GM18519 (cell line): Measurements from ENCODE around the gene KRT4.
"Not testable (repeated sequence)": the region's sequence is repeated elsewhere in the genome, so short reads cannot be mapped to it uniquely, and the experiment has no call there.

Experiments
- ATAC-seq: cut with Tn5 transposase; IDR thresholded peaks from one replicate; pipeline ENCODE4 v1.9.1; 2021; ENCODE audit warnings: mild to moderate bottlenecking, moderate library complexity; ENCODE audit not compliant: unreplicated experiment, low FRiP score

KRT4 gene

DNA sequence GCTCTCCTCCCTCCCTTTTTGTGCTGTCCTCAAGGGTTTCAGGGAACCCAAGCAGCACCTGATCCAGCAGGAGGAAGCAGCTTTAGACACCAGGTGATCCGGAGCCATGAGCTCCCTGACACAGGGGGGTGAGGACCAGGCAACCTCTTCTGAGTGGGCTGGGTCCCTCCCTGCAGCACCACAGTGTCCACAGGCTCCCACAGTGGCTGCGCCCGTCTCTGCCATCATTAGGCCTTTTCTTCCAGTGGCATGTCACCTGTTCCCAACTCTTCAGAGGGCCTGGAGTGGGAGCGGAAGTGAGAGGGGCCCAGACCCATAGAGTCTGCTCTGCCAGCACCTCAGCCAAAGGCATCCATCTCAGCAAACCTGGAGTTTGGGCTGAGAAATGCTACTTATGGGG is 36.4 kb downstream of the KRT4 start:
- no peak for ATAC-seq

DNA sequence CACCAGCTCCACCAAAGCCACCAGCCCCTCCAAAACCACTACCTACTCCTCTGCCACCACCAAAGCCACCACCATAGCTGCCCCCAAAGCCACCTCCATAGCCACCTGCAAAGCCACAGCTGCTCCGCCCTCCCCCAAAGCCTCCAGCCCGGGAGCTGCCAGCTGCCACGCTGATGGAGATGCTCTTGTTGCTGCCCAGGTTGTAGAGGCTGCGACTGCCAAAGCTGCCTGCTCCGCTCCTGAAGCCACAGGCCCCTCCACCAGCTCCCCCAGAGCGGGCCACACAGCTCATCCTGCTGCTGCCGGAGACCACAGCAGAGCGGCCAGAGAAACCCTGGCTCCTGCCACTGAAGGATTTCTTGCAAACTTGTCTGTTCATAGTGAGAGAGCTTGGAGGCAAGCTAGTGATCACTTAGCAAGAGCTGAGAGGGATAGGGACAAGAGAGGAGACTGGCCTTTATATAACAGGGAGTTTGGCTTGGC is 37.0 kb downstream of the KRT4 start, which contains the start of gene KRT76:
TSS of gene KRT76 (minus strand) at position 433 of the 483 bp plus-strand sequence. CDS start at position 379, 54 bp downstream.
- ATAC-seq, result no peak

DNA sequence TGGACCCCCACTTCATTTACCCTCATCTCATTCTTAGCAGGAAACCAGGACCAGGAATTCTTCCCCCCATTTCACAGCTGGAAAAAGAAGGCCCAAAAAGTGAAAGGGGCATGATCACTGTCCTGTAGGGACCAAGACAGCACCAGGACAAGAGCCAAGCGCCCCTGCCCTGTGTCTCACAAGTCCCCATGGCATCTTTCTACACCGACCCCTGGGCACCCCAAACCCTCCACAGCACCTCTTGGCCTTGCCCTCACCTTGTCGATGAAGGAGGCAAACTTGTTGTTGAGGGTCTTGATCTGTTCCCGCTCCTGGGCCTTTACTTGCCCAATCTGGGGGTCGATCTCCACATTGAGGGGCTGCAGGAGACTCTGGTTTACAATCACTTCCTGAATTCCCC is 37.5 kb downstream of the KRT4 start:
- ATAC-seq, result no peak

DNA sequence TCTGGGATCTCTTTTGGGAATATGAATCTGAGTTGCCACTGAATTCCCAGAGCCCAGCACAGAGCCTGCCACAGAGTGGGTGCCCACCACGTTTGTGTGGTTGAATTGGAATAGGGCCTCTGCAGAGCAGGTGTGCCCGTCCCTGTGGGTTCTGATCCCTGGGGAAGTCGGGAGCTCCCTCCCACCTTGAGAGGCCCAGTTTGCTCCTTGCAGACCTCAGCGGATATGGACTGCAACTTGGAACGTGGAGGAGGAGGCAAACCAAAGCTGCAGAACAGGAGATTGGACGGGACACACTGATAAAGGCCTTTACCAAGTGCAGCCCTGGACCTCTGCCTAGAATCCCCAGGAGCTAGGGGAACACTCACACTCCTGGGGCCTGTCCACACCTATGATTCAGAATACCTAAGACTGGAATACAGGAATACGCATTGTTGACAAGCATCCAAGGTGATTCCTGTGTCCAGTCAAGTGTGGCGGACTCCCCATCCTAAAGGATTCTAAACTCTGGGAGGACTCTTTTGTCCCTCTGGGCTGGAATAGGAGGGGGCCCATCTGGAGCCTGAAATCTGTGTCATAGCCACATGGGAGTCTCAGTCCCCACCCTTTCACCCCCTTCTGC is 39.2 kb downstream of the KRT4 start:
- ATAC-seq, result no peak

DNA sequence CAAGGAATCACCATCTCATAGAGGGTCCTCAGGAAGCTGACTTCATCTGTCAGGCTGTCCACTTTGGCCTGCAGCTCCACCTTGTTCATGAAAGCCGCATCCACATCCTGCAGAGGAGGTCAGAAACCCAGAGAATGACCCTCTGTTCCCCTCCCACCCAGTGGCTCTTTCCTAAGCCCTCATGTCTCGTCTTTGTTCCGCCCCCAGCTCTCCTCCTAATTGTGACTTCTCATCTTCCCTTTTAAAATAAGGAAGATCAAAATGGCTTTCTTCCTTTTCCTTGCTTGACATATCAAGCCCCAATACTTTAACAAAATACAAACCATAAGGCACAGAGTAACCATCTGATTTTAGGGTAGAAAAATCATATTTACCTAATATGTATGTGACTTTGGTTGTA is 41.1 kb downstream of the KRT4 start:
- ATAC-seq, result no peak

DNA sequence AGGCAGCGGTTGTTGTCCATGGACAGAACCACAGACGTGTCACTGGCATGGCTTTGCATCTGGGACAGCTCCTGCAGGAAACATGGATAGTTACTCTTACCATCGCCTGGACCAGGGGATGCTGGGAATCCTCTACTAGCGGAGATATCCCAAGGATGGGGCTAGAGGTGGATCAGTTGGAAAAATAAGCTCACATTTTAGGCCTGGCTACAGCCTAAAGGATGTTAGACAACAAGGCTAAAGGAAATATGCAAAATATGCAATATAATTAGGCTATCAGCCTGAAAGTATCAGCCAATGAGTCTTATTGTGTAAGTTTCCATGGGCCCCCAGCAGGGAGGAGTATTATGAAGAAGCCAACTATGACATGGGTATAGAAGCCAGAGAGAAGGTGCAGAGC is 41.7 kb downstream of the KRT4 start:
- ATAC-seq, result no peak

DNA sequence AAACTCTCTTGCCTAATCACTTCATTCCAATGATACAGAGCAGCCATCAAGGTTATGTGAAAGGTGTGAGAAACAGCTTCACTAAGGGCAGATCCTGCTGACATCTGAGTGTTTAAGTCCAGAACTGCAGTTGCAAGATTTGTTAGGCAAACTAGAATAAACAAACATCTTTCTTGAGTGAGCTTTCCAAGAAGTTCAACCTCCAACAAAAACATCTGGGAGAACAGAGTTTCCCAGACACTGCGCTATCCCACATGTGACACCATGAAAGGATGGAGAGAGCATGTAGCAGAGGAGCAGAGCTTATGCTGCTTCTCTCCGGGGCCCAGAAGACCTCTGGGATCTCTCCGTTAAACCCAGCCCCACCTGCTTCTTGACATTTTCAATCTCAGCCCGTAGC is 42.4 kb downstream of the KRT4 start:
- ATAC-seq, result no peak

DNA sequence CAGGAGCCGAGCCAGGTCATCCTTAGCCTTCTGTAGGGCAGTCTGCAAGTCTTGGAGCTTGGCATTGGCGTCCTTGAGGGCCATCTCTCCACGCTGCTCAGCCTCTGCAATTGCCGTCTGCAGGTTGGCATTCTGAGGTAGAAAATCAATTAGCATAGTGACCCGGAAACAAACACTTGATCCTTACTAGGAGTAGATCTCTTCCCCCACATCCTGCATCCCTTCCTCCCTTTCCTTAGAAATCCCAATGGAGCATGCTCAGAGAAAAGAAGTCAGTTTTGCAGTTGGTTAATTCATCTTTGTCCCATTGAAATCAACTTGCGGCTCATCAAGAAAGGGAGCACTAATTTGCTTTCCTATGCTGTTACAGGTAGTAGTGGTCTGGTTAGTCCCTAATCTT is 42.8 kb downstream of the KRT4 start:
- no peak for ATAC-seq

DNA sequence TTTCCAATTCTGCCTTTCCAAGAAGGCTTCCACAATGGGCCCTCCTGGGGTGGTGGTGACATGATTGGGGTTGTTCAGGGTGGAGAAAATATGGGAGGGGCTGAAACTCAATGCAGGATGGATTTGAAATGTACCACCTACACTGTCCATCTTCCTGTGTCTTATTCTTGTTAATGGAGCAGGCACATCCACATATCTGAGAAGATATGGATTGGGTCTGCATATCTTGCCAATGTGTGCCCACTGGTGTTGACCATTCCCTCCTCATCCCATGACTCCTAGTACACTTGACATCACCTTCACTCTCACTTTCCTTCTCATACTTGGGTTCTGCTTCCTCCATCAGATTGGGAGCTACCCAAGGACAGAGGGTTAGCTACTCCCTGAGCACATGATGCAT is 44.0 kb downstream of the KRT4 start:
- no peak for ATAC-seq

DNA sequence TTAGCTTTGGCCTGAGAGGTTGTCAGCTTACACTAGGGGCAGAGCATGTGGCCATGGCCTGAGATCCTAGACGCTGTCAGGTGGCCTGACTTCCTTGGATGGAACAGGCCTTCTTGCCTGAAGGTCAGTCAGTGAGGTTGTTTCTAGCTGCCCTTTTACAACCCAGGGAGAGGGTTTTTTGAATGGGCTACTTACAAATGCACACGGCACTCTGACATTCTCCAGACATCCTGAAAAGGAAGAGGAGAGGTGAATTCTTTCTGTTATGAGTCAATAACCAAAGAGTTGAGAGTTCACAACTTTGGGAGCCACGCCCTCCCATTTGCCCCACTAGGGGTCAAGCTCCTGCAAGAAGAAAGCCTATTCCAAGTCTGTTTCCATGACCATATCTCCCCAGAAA is 44.6 kb downstream of the KRT4 start:
- no peak for ATAC-seq

DNA sequence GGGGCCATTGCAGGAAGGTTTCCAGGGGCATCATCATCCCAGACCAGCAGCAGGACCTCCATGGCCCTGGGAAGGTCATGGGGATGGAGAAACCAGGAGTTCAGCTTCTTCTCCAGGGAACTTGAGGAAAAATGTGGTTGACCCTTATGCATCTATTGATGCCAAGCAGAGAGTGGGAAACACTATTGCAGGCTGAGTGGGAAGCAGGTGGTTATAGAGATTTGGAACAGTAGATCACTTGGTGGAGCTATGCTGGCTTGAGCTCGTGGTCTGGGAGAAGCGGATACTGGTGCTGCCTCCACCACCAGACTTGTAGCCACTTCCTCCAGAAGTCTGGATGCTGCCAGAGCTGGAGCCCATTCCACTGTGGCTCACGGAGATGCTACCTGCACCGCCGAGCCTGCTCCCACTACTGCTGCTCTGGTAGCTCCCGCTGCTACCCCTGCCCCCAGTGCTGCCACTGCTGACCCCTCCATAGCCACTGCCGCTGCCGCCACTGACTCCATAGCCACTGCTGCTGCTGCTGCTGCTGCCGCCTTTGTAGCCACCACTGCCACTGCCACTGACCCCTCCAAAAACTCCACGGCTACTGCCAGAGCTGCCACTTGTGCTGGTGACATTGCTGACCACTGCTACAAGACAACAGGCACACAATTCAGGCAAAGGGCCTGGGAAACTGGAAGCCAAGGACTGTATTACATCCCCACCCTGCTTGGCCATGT is 45.3 kb downstream of the KRT4 start:
- no peak for ATAC-seq

DNA sequence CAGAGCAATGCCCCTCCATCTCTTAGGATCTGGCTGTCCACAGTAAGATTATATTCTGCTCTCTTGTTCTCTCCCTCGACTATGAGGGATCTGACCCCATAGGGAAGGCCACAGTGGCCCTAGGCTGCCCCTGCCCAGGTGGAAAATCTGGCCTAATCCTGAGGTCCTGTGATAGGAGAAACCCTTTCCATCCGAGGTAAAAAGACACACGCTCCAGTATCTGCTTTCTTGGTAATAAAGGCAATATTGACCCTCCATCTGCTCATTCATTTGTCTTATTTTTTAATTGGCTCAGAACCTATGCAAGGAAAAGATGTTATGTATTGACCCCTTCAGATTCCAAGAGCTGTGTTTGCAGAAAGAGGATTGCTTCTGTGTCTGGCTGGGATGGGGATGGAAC is 46.5 kb downstream of the KRT4 start:
- no peak for ATAC-seq

DNA sequence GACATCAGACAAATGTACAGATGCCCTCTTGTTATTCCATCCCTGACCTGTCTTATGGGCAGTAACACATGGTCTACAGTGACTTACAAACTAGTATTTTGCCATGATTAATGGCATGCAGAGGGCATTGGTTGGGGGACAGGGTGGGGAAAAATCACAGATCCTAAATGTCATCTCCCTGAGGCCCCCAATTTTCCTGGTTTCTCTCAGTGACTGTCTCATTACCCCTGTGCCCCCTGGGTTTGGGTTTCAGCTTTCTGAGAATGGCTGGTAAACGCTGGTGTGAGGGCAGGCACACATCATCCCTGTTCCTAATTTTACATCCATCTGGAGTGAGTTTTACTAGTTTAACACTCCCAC is 46.9 kb downstream of the KRT4 start:
- ATAC-seq, result no peak

DNA sequence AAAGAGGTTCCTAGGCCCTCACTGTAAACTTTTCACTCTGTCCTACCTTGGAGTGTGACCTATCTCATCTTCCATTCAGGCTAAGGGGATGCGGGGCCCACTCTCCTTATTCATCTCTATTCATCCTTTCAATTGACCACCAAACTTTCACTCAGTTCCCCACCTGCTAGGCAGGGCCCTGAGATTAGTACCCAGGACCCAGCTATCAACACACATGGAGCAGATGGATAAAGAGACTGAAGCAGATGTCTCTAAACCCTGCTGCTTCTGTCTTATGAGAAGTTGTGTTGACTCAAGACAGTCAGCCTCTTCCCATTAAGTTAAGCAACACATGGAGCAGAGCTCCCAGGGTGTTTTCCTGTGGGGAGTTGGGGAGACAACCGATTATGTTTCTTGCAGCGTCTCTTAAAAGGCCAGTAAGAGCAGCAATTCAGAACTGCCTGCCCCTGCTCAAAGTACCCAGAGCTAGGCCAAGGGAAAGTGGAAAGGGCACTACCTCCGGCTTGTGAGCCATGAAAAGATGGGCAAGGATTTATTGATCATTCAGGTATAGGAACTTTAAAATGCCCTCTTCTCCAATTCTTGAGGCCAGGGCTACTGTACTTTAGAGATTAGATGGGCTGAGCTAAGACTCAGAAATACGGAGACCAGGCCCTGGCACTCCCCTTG is 47.4 kb downstream of the KRT4 start:
- ATAC-seq, result no peak

DNA sequence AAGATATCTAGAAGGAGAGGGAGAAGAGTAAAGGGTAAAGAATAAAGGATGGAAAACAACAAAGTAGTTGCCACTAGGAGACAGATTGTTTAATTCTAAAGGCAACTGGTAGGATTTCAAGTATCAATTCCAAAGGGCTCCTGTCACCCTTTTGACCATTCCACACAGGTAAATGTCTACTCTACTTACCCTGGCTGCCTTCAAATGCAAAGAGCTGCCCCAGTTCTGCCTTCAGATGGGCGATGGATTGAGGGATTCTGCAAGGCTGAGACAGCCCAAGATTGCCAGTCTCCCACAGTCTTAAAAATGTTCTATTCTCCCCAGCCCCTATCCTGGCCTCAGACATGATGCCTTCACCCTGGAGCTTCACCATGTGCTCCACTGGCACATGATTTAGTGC is 48.2 kb downstream of the KRT4 start:
- no peak for ATAC-seq

DNA sequence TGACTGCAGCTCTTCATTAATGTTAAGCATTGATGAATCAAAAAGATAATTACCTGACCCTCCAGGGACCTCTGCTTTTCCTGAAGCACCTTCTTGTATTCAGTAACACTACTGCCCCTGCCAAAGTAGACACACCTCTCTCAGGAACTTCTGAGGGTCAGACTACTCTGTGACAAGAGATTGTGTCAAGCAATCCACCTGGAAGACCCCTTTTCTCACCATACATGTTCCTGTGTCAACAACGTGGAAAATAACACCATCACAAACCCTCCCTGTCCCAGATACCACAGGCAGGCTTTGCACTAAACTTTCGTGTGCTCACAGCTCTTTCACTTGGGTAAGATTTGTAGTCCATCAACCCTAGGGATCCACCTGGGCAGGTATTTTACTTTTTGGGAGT is 49.9 kb downstream of the KRT4 start:
- ATAC-seq, result no peak

DNA sequence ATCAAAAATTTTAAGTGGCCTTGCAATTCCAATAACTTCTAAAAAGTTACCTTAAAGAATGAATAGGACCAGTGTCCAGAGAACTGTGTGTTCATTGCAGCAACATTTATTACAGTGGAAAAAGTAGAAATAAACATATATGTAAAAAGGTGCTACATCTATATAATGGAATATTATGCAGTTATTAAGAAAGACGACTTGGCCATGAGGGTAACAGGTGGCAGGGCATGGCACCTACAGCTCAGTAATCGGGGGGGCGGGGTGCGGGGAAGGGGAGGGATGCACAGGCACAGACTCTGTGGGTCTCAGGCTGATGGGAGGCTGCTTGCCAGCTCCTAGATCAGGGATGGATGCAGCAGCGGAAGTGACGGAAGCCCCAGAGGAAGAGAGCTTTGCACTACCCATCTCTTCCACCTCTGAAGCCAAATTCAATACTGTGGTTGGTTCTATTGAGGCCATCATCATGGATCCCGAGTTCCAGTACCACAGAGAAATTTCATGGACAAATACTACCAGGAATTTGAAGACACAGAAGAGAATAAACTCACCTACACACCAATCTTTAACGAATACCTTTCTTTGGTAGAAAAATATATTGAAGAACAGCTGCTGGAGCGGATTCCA is 50.8 kb downstream of the KRT4 start:
- ATAC-seq, result no peak

DNA sequence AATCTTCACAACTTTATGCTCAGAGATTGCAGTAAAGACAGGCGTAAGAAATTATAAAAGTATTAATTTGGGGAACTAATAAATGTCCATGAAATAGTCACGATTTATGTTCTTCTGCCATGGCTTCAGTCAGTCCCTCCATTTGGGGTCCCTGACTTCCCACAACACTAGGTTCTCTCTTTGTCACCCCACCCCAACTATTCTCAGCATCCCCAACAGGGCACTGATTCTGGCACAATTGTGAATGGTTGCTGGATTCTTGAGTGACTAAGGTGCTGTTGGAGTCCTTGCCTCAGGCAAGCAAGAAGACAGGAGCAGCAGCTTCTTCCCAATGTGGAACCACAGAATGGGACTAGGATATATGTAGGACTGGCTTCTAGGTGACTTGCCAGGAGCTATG is 52.1 kb downstream of the KRT4 start:
- no peak for ATAC-seq

DNA sequence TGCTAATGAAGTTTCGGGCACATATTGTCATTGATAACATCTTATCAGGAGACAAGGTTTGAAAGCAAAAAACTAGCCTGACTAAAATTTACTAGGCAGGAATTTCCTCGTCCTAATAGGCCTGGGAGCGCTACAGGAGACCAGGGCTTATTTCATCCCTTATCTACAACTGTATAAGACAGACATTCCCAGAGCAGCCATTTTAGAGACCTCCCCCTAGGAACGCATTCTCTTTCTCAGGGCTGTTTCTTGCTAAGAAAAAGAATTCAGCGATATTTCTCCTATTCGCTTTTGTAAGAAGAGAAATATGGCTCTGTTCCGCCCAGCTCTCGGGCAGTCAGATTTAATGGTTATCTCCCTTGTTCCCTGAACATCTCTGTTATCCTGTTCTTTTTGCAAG is 52.7 kb downstream of the KRT4 start:
- ATAC-seq, result not testable (repeated sequence)

DNA sequence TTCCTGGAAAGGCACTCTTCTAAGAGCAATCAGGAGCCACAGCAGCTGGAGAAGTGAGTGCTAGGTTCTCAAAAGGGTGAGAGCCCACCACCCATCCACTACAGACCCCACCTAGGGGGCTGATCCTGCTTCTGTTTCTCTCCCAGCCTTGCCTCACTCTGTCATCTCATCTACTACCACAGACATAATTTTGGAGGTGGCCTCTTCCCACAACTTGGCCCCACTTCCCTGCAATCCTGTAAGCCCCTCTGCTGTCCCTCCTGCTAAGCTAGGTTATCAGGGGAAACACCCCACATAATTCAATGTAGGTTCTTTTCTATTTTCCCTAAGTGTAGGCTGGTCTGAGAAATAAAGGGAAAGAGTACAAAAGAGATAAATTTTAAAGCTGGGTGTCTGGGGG is 53.3 kb downstream of the KRT4 start:
- no peak for ATAC-seq

DNA sequence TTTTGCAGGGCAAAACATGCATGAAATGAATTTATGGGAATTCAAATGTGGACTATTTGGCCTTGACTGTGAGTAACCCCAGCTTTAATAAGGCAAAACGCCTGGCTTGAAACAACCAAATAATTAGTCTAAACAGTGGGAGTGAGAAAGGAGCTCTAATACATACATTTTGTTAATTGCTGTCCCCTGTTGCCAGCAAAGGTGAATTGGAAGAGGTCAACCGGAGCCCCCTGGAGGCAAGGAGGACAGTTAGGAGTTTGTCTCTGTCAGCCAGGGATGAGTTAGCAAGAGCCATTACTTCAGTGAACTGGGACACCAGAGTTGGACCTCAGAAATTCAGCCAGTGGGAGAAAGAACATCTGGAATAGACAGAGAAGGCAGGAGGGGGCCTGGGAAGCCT is 54.2 kb downstream of the KRT4 start:
- no peak for ATAC-seq
